ENCODE data around the gene SRRM4.

Gene SRRM4

DNA sequence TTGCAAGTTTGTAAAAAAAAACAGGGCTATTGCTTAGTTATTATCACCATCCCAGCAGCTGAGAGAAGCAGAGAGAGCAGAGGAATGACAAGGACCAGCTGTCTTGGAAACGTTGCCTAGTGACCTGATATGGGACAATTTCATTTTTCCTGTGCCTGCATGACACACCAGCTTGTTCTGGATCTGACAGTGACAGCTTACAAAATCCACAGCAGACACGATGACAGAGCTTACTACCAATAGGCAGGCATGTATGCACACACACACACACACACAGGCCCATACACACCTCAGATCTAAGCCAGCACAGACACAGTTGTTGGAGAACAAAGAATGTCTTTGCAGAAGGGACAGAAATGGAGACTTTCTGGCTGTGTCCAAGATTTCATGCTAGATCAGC lies 222.8 kb downstream of the SRRM4 start:
- no peak for DNase-seq

DNA sequence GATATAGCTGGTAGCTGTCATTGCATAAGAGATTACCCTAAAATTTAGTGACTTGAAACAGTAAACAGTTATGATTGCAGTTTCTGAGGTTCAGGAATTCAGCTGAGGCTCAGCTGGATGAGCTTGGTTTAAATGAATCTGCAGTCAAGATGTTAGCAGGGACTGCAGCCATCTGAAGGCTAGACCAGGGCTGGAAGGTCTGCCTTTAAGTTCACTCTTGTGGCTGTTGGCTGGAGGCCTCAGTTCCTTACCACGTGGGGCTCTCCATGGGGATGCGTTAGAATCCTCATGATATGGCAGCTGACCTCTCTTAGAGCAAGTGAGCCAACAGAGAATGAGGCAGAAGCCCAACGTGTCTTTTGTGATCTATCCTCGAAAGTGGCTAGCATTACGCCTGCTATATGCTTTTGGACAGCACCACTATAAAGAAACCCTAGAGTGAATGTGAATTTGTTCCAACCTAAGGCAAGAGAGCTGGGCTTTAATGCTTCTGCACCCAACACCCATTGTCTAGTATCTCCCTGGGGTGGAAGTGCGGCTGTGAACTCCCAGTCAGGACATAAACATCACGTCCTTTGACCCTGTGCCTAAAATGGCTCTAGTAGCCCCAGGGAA lies 223.4 kb downstream of the SRRM4 start:
- DNase-seq, result no peak

DNA sequence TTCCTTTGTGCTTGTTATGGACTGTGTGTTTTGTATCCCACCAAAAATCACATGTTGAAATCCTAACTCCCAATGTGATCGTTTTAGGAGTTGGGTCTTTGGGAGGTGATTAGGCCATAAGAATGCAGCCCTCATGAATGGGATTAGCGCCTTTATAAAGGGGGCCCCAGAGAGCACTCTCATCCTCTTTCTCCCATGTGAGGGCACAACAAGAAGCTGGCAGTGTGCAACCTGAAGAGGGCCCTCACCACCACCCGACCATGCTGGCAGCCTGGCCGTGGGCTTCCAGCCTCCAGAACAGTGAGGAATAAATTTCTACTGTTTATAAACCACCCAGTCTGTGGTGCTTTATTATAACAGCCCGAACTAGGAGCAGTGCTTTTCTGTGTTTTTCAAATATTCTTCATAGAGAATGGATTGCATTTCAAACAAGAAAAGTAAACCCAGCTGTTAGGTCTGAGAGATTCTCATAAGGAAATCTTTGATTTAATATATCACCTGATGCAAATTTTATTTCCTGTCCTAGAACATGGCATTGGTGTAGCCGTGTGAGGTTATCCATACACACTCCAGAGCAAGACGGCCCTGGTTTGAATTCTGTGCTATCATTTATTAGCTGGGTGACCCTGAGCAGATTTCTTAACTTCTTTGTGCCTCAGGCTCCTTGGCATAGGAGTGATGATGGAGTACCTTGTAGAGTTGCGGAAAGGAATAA lies 225.2 kb downstream of the SRRM4 start:
- no peak for DNase-seq

DNA sequence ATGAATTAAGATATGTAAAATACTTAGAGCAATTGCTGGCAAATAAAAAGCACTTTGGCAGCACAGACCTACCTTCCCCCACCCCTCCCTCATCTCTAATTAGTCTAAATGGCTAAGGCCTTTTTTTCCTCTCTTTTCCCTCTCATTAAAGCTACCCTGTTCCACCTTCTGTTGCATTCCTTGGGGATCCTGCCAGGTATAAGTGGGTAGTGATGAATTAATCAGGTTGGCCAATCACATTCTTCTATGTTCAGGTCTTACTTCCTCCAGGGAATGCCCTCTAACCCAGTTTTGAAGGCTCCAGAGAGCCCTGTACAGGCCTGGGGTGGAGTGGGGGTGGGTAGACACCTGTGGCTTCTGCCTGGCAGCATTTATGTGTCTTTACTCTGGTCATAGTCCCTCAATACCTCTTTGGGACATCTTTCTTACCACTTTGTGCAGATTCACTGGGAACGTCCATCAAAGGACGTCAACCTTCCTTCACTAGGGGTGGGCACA lies 225.8 kb downstream of the SRRM4 start:
- DNase-seq, result no peak

DNA sequence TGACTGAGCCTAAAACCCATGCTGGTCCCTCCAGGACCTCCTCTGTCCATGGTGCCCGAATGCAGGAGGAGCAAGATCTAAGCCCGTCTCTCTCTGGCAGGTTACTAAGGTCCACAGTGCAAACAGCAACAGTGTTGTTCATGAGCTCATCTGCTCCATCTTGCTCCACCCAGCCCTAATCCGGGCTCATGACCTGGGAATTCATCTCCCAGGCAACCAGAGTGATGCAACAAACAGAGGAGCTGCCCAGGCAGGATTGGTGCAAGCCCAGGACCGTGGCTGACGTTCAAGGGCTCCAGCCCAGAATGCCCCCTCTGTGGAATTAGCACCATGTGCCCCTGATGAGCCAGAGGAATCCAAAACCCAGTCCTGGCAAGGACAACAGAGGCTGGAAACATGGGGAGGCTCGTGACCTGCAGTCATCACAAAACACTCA lies 227.3 kb downstream of the SRRM4 start:
- no peak for DNase-seq

DNA sequence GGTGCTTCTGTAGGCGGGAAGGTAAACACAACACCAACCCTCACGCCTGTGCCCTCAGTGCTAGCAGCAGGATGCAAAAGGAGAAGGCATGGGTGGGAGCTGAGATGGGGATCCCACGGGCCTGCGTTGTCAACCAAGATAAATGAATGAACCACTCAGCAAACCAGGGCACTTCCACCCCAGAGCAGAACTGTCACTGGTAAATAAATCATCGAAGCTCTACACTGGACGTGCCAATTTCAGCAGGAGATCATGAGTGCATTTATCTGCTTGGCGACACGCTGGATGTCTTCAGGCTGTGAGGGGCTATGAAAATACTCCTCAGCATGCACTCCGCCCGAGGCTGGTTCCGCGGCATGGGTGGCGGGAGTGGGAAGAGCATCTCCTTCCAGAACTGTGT lies 230.5 kb downstream of the SRRM4 start:
- DNase-seq, result no peak

Measured in inflammatory macrophage (primary cell).